ENCODE results near the gene ITPKC.

ITPKC gene

GRCh38 chr19:40688987-40689338, 27.9 kb upstream of the ITPKC start:
- no peak for ATAC-seq

DNA sequence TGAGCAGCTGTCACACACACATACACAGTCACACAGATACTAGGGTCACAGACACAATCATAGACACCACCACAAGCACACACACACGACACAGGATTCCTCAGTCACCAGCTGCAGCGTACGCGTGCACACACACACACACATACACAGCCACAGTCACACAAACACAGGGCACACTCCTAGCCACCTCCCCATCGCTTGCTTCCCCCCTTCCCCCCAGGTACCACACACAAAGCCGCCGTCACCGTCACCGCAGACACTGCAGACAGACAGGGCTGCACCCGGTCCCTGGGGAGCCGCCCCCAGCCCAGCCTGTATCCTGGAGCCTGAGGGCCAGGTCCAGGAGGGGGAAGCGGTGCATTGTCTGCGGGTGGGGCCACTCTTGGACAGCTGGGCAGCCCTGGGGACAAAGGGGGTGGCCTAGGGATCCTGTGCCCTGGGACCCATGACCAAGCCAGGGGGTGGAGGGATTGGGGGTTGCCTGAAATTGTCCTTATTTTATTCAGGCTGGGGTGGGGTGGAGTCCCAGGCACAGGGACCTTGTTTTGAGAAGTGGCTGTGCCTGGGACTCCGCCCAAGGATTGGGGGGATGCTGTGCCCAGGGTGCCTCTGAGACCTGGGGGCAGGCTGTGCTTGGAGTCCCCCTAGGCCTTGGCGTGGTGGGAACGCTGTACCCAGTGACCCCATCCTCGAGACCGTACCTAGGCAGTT, 27.4 kb upstream of the ITPKC start:
- TF ChIP-seq, protein P1, sequence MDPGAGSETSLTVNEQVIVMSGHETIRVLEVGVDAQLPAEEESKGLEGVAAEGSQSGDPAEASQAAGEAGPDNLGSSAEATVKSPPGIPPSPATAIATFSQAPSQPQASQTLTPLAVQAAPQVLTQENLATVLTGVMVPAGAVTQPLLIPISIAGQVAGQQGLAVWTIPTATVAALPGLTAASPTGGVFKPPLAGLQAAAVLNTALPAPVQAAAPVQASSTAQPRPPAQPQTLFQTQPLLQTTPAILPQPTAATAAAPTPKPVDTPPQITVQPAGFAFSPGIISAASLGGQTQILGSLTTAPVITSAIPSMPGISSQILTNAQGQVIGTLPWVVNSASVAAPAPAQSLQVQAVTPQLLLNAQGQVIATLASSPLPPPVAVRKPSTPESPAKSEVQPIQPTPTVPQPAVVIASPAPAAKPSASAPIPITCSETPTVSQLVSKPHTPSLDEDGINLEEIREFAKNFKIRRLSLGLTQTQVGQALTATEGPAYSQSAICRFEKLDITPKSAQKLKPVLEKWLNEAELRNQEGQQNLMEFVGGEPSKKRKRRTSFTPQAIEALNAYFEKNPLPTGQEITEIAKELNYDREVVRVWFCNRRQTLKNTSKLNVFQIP (CRISPR knock-in tag; IDR thresholded peaks at IDR 0.05; ENCODE audit: borderline replicate concordance, low read depth): no peak
- TF ChIP-seq ZFP3 (CRISPR knock-in tag; IDR thresholded peaks at IDR 0.05): no peak
- TF ChIP-seq CSRNP3 (CRISPR knock-in tag; IDR thresholded peaks at IDR 0.05): no peak
- no peak for TF ChIP-seq TCF4 (CRISPR knock-in tag; IDR thresholded peaks at IDR 0.05; ENCODE audit: borderline replicate concordance)
- TF ChIP-seq ISL1 (CRISPR knock-in tag; IDR thresholded peaks at IDR 0.05): no peak
- no peak for TF ChIP-seq ZFP30 (CRISPR knock-in tag; IDR thresholded peaks at IDR 0.05)
- TF ChIP-seq SNAI2 (CRISPR knock-in tag; IDR thresholded peaks at IDR 0.05): no peak
- TF ChIP-seq, protein P2, sequence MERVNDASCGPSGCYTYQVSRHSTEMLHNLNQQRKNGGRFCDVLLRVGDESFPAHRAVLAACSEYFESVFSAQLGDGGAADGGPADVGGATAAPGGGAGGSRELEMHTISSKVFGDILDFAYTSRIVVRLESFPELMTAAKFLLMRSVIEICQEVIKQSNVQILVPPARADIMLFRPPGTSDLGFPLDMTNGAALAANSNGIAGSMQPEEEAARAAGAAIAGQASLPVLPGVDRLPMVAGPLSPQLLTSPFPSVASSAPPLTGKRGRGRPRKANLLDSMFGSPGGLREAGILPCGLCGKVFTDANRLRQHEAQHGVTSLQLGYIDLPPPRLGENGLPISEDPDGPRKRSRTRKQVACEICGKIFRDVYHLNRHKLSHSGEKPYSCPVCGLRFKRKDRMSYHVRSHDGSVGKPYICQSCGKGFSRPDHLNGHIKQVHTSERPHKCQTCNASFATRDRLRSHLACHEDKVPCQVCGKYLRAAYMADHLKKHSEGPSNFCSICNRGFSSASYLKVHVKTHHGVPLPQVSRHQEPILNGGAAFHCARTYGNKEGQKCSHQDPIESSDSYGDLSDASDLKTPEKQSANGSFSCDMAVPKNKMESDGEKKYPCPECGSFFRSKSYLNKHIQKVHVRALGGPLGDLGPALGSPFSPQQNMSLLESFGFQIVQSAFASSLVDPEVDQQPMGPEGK (CRISPR knock-in tag; IDR thresholded peaks at IDR 0.05; ENCODE audit: borderline replicate concordance): no peak
- no peak for TF ChIP-seq OSR1 (CRISPR knock-in tag; IDR thresholded peaks at IDR 0.05)
- TF ChIP-seq ESRRG (CRISPR knock-in tag; IDR thresholded peaks at IDR 0.05): no peak
- TF ChIP-seq BACH2 (CRISPR knock-in tag; IDR thresholded peaks at IDR 0.05; ENCODE audit: borderline replicate concordance): no peak
- TF ChIP-seq PPARA (CRISPR knock-in tag; IDR thresholded peaks at IDR 0.05; ENCODE audit: borderline replicate concordance): no peak
- no peak for TF ChIP-seq GLIS3 (CRISPR knock-in tag; IDR thresholded peaks at IDR 0.05)
- peak; percentile 6 for ATAC-seq

More at GRCh38 chr19:40688987-40689338, 27.9 kb upstream of the ITPKC start:
- no peak for TF ChIP-seq ESRRG (CRISPR knock-in tag; IDR thresholded peaks at IDR 0.05)
- no peak for TF ChIP-seq BACH2 (CRISPR knock-in tag; IDR thresholded peaks at IDR 0.05; ENCODE audit: borderline replicate concordance)
- no peak for TF ChIP-seq ZNF565 (CRISPR knock-in tag; conservative IDR thresholded peaks at IDR 0.05; ENCODE audit: low read depth)
- no peak for TF ChIP-seq ZFP30 (CRISPR knock-in tag; IDR thresholded peaks at IDR 0.05)
- TF ChIP-seq ISL1 (CRISPR knock-in tag; IDR thresholded peaks at IDR 0.05): no peak
- TF ChIP-seq, protein P2 (CRISPR knock-in tag; IDR thresholded peaks at IDR 0.05; ENCODE audit: borderline replicate concordance): no peak
- no peak for TF ChIP-seq ZNF70 (CRISPR knock-in tag; IDR thresholded peaks at IDR 0.05)
- TF ChIP-seq ZNF8 (CRISPR knock-in tag; IDR thresholded peaks at IDR 0.05): no peak
- TF ChIP-seq, protein P3, sequence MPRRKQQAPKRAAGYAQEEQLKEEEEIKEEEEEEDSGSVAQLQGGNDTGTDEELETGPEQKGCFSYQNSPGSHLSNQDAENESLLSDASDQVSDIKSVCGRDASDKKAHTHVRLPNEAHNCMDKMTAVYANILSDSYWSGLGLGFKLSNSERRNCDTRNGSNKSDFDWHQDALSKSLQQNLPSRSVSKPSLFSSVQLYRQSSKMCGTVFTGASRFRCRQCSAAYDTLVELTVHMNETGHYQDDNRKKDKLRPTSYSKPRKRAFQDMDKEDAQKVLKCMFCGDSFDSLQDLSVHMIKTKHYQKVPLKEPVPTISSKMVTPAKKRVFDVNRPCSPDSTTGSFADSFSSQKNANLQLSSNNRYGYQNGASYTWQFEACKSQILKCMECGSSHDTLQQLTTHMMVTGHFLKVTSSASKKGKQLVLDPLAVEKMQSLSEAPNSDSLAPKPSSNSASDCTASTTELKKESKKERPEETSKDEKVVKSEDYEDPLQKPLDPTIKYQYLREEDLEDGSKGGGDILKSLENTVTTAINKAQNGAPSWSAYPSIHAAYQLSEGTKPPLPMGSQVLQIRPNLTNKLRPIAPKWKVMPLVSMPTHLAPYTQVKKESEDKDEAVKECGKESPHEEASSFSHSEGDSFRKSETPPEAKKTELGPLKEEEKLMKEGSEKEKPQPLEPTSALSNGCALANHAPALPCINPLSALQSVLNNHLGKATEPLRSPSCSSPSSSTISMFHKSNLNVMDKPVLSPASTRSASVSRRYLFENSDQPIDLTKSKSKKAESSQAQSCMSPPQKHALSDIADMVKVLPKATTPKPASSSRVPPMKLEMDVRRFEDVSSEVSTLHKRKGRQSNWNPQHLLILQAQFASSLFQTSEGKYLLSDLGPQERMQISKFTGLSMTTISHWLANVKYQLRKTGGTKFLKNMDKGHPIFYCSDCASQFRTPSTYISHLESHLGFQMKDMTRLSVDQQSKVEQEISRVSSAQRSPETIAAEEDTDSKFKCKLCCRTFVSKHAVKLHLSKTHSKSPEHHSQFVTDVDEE (CRISPR knock-in tag; IDR thresholded peaks at IDR 0.05): no peak
- TF ChIP-seq RARB (CRISPR knock-in tag; IDR thresholded peaks at IDR 0.05): no peak

DNA sequence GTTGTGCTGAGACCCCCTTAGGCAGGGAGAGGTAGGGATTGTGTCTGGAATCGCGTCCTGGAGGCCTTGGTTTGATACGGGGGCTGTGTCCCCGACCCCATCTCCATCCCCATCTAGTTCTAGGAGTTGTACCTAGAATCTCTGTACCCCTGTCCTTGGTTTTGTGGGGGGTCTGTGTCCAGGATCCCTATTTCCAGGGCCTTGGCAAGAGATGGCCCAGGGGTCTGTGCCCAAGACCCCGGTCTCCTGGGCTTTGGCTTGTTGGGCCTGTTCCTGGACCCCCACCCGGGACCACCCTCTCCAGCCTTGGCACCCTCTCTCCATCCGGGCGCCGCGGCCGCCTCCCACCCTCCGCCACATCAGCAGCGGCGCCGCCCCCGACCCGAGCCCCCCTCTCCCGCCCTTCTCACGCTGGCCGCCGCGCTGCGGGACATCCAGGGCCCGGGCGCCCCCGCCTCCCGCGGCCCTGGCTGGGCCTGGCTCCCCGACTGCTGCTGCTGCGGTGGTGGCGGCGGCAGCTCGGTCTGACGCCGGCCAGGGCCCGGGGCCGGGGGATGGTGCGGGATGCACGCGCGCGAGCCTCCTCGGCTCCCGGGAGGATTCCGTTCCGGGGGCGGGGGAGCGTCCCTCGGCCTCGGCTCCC, 26.7 kb upstream of the ITPKC start, which contains the start of gene NUMBL:
TSS of gene NUMBL (minus strand) at position 602 of the 643 bp plus-strand sequence. CDS start at position 434, 168 bp downstream.
- ATAC-seq: peak; percentile 60
- TF ChIP-seq ZNF70 (CRISPR knock-in tag; IDR thresholded peaks at IDR 0.05) (no peak), ZNF8 (CRISPR knock-in tag; IDR thresholded peaks at IDR 0.05) (no peak), OSR1 (CRISPR knock-in tag; IDR thresholded peaks at IDR 0.05) (no peak), ZFP3 (CRISPR knock-in tag; IDR thresholded peaks at IDR 0.05) (no peak)
